SHP77 (cell line): Measurements from ENCODE around the gene FAM3A.

Source experiments
- DNase-seq, 2 experiments: peaks; one replicate each; lab custom pipeline; 2025; lab: John Stamatoyannopoulos, UW

FAM3A gene

DNA sequence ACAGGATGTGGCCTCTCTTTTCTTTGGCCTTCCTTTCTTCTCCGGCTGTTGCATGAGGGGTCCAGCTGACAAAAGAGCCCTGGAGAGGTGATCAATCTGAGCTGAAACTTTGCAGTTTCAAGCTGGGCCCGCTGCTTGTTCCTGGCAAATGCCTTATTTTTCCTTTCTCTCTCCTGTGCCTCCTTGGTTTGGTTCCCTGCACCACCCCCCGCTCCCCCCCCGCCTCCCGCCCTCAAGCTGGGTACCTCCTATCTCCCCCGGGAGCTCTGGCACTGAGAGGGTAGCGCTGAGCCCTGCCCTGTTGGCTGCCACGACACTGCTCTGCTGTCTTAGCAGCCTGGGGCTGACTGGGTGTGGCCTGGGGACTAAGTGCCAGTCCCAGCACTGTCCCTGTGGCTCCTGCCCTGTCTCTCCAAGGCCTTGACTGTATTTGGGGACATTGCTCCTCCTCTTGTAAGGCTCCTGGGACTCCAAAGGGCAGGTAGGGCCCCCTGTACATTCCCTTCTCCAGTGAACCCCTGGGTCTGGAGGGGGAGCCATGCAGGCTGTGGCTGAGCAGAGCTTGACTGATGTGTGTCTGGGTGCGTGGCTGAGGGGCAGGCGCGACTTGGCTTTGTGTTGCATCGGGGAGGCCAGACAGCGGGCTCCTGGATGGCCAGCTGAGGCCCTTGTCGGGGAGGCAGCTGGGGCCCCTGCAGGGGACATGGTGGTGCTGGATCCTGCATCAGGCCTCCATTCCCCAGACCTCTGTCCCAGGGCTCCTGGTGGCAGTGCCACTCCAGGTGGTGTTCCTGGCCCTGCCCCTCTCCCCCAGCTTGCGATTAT, 56.9 kb downstream of the FAM3A start:
- DNase-seq = no peak

DNA sequence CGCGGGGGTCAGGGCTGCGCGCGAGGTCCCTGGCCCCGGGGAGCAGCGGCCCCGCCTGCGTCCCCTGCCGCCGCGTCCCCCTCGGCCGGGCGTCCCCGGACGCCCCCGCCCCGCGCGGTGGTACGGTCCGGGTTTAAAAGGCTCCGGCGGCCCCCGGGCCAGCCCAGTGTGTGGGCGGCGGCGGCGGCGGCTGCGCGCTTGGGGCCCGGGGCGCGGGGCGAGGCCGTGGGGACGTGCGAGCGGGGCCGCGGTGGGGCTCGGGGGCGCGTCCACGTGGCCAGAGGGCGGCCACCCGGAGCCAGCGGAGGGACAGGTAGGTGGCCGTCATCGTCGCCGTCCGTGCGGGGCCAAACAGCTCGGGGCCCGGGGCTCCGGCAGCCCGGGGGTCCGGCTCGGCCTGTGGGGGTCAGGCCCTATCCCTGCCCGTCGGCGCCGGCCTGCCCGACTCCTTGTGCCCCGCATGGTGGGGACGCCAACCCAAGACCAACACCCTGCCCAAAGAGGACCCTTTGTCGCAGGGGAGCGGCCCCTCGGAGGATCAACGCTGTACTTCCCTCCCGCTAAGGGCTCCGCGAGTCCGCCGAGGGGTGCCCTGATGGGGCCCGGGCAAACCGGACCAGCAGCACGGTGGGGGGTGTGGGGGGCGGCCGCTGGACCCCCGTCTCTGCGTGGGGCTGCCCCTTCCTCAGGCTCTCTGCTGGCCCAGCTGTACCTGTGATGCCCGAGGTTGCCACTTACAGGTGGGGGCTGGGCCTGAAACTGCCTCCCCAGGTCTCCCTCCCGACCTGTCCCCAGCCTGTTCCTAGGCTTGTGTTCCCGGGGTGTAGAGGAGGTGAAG, 57.7 kb downstream of the FAM3A start, which contains the start of gene PLXNA3:
Gene PLXNA3, plus strand, starts transcription at position 166 of the 838 bp plus-strand sequence. CDS start 1,903 bp downstream, outside the sequence.
- no peak for DNase-seq

DNA sequence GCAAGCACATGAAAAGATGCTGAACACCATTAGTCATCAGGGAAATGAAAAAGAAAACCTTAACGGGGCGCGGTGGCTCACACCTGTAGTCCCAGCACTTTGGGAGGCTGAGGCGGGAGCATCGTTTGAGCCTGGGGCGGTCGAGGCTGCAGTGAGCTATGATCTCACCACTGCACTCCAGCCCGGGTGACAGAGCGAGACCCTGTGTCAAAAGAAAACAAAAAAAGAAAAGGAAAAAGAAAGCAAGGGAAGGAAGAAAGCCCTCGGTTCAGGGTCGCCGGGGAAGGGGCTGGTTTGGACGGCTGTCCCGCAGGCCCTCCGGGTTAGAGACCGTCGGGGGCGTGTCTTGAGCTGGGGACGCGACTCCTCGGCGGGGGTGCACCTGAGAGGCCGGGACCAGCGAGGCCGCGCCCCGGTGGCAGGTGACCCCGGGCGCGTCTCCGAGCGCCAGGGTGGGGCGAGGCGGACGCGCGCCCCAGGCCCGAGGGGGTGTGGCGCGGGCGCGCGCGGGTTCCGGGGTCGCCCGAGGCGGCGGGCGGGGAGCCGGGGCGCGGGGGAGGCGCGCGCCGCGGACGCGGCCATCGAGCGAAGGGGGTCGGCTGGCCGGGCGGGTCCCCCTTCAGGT, 58.4 kb downstream of the FAM3A start:
- DNase-seq = no peak
